Esophagus muscularis mucosa (tissue), 4 donors: ENCODE results near the gene CTNNA2. TPM values are rescaled to one million over a fixed set of nuclear protein-coding genes. Genes with fewer than 3 reads are reported as not detected.

Experiments used
- DNase-seq: peaks from one replicate; pipeline ENCODE4 v3.0.0-alpha.2; 2017; ENCODE audit errors: extremely low spot score
- H3K27ac ChIP-seq, 4 donors: fragments of 200-600 bp; sonication (generic); replicated peaks in 1 of 4; 1 replicate in 3 of 4; 2 replicates in 1 of 4; pipeline ENCODE4 v1.5.1; 2016 to 2019; ENCODE audit warnings: mild to moderate bottlenecking in 1 of 4
- H3K27me3 ChIP-seq, 4 donors: fragments of 200-600 bp; sonication (generic); one replicate each; pipeline versions ENCODE4 v1.5.1 to v1.6.0; 2016 to 2019
- H3K36me3 ChIP-seq, 4 donors: fragments of 200-600 bp; sonication (generic); one replicate each; pipeline ENCODE4 v1.5.1; 2016 to 2019
- H3K4me1 ChIP-seq, 4 donors: fragments of 200-600 bp; sonication (generic); one replicate each; pipeline ENCODE4 v1.5.1; 2016 to 2019
- H3K4me3 ChIP-seq, 4 donors: fragments of 200-600 bp; sonication (generic); 1 replicate in 2 of 4; 2 replicates in 2 of 4; pipeline ENCODE4 v1.5.1; 2016 to 2019; ENCODE audit warnings: mild to moderate bottlenecking in 4 of 4, moderate library complexity in 1 of 4
- H3K9me3 ChIP-seq, 4 donors: fragments of 200-600 bp; sonication (generic); 1 replicate in 3 of 4; 2 replicates in 1 of 4; pipeline ENCODE4 v1.5.1; 2016 to 2019
- CTCF ChIP-seq, 3 experiments: fragments of 200-600 bp in 2 of 3; fragments of 450-650 bp in 1 of 3; sonication (generic) in 2 of 3; IDR thresholded peaks; one replicate each; pipeline ENCODE4 v1.5.1; 2017 to 2019; ENCODE audit warnings: antibody characterized with exemption in 3 of 3, mild to moderate bottlenecking in 2 of 3, moderate library complexity in 1 of 3
- EP300 ChIP-seq: sonication (generic); formaldehyde crosslinking; IDR thresholded peaks from one replicate; pipeline ENCODE4 v1.6.1; 2017; ENCODE audit warnings: antibody characterized with exemption
- POLR2A ChIP-seq: fragments of 450-650 bp; IDR thresholded peaks from one replicate; pipeline ENCODE4 v1.6.1; 2017; ENCODE audit warnings: antibody characterized with exemption, moderate library complexity, mild to moderate bottlenecking, low read depth
- POLR2AphosphoS5 ChIP-seq, 2 donors: sonication (generic); formaldehyde crosslinking; IDR thresholded peaks; one replicate each; pipeline ENCODE4 v1.6.1; 2017; ENCODE audit warnings: antibody characterized with exemption in 2 of 2
- WGBS: methylation state at CpG from one replicate; pipeline ENCODE4 v1.1.5; 2018; 5-methylcytosine and 5-hydroxymethylcytosine counted together
- intact Hi-C: fragments of 100-400 bp; cut with DNase I; formaldehyde crosslinking; loops from one replicate; pipeline ENCODE4 v1.15.1; 2023
- total RNA-seq, 4 donors: library from RNA; depleted of rRNA; stranded (reverse); fragments of >200 nt; gene quantifications; one replicate each; pipeline versions ENCODE4 v1.1.0 to v1.2.1, GENCODE V29; 2016

CTNNA2 gene
- total RNA-seq, 4 donors from 2014 or later, result 0.42 to 2.5 (median 1.1) TPM

GRCh38 chr2:79835911-79836310 lies 323.1 kb downstream of the CTNNA2 start:
- no peak overlapping the region for H3K27ac ChIP-seq
- H3K36me3 ChIP-seq, result no peaks in the 10 kb centered on the region
- H3K4me1 ChIP-seq, result no peaks in the 10 kb centered on the region
- 38% methylated on average over 1 of the region's 1 CpG for WGBS
- DNase-seq, result no peak
- H3K9me3 ChIP-seq, result peaks cover 0 to 6% (median 0%) of the 10 kb centered on the region in 4 donors
- intact Hi-C loops, result no loop called here
- TF ChIP-seq POLR2A, result no peak
- TF ChIP-seq POLR2AphosphoS5 (IDR thresholded peaks at IDR 0.05), result no peak
- no peak for TF ChIP-seq CTCF (IDR thresholded peaks at IDR 0.05)
- TF ChIP-seq EP300, result no peak
- no peak overlapping the region for H3K4me3 ChIP-seq
- no peaks in the 10 kb centered on the region for H3K27me3 ChIP-seq

- Histone ChIP-seq H3K4me3 (no peak overlapping the region), H3K4me1 (no peaks in the 10 kb centered on the region), H3K27me3 (no peaks in the 10 kb centered on the region), H3K9me3 (peaks cover 0 to 3% (median 0%) of the 10 kb centered on the region in 4 donors), H3K27ac (no peak overlapping the region), H3K36me3 (no peaks in the 10 kb centered on the region)
- DNase-seq, result no peak
- WGBS, result 17% methylated on average over 1 of the region's 1 CpG
- intact Hi-C loops, result no loop called here
- TF ChIP-seq POLR2AphosphoS5 (IDR thresholded peaks at IDR 0.05), result no peak
- TF ChIP-seq CTCF (IDR thresholded peaks at IDR 0.05), result no peak
- no peak for TF ChIP-seq POLR2A
- no peak for TF ChIP-seq EP300
Observed at GRCh38 chr2:79844011-79844410, 331.2 kb downstream of the CTNNA2 start.

GRCh38 chr2:79846878-79847277 lies 334.0 kb downstream of the CTNNA2 start:
- no peak for TF ChIP-seq CTCF (IDR thresholded peaks at IDR 0.05)
- no peak for TF ChIP-seq EP300
- no peak for TF ChIP-seq POLR2A
- TF ChIP-seq POLR2AphosphoS5 (IDR thresholded peaks at IDR 0.05), result no peak
- no peak for DNase-seq
- Histone ChIP-seq H3K4me1 (no peaks in the 10 kb centered on the region), H3K4me3 (no peak overlapping the region), H3K36me3 (no peaks in the 10 kb centered on the region), H3K9me3 (no peaks in the 10 kb centered on the region), H3K27me3 (no peaks in the 10 kb centered on the region), H3K27ac (no peak overlapping the region)
- intact Hi-C loops, result no loop called here
- 91% methylated on average over 1 of the region's 1 CpG for WGBS

- Histone ChIP-seq H3K36me3 (no peaks in the 10 kb centered on the region), H3K4me1 (no peaks in the 10 kb centered on the region), H3K27me3 (no peaks in the 10 kb centered on the region), H3K27ac (no peak overlapping the region), H3K9me3 (no peaks in the 10 kb centered on the region), H3K4me3 (no peak overlapping the region)
- no peak for DNase-seq
- intact Hi-C loops, result no loop called here
- TF ChIP-seq POLR2AphosphoS5 (IDR thresholded peaks at IDR 0.05) (no peak), EP300 (no peak), CTCF (IDR thresholded peaks at IDR 0.05) (no peak), POLR2A (no peak)
Observed at GRCh38 chr2:79849241-79849640, 336.4 kb downstream of the CTNNA2 start.

DNA sequence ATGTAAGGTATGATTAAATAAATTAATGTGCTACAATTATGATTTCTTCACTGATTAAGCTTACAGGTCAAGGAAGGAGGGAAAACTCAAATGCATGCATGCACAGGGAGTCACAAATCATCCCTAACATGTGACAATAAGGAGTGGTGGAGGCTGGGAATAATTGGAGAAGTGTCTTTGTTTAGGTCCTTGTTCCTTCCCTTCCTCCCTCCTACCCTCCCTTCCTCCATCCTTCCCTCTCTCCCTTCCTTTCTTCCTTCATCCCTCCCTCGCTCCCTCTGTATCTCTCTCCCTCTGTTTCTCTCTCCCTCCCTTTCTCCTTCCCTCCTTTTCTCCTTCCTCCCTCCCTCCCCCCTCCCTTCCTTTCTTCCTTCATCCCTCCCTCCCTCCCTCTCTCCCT lies 337.1 kb downstream of the CTNNA2 start:
- DNase-seq, result no peak
- intact Hi-C loops, result no loop called here
- Histone ChIP-seq H3K27me3 (no peaks in the 10 kb centered on the region), H3K9me3 (no peaks in the 10 kb centered on the region), H3K27ac (no peak overlapping the region), H3K4me1 (no peaks in the 10 kb centered on the region), H3K36me3 (no peaks in the 10 kb centered on the region), H3K4me3 (no peak overlapping the region)
- no peak for TF ChIP-seq CTCF (IDR thresholded peaks at IDR 0.05)
- TF ChIP-seq POLR2A, result no peak
- no peak for TF ChIP-seq POLR2AphosphoS5 (IDR thresholded peaks at IDR 0.05)
- no peak for TF ChIP-seq EP300
- WGBS, result 85% methylated on average over 1 of the region's 1 CpG
